ENCODE measurements around the gene HAUS8.

GRCh38 chr19:17020385-17020784 lies 54.9 kb downstream of the HAUS8 start:
- TF ChIP-seq SFPQ (IDR thresholded peaks at IDR 0.05; ENCODE audit: low read depth, low read length), result no peak
- no peak for TF ChIP-seq CTCF (IDR thresholded peaks at IDR 0.05 in 2 of 3, conservative IDR thresholded peaks at IDR 0.05 in 1 of 3; ENCODE audit: insufficient read depth in 2 of 3, low read depth in 1 of 3, low read length in 3 of 3)
- no peak for TF ChIP-seq POLR2B (IDR thresholded peaks at IDR 0.05; ENCODE audit: low read depth, partially characterized antibody)
- no peak for TF ChIP-seq MECOM (CRISPR knock-in tag; IDR thresholded peaks at IDR 0.05)
